Testis (tissue), 3 donors: ENCODE data around the gene CXADR. TPM values are rescaled to one million over a fixed set of nuclear protein-coding genes. Genes with fewer than 3 reads are reported as not detected.

Experiments
- DNase-seq: peaks from one replicate; pipeline ENCODE4 v3.0.0-alpha.2; 2019
- H3K27ac ChIP-seq, 2 donors: fragments of 200-600 bp; sonication (generic); one replicate each; pipeline ENCODE4 v1.5.1; 2019
- H3K27me3 ChIP-seq: fragments of 200-600 bp; sonication (generic); one replicate; pipeline ENCODE4 v1.5.1; 2019
- H3K36me3 ChIP-seq: fragments of 200-600 bp; sonication (generic); one replicate; pipeline ENCODE4 v1.5.1; 2017; ENCODE audit warnings: low read depth; ENCODE audit errors: missing control alignments
- H3K4me1 ChIP-seq: fragments of 200-600 bp; sonication (generic); one replicate; pipeline ENCODE4 v1.5.1; 2019
- H3K4me3 ChIP-seq, 2 donors: fragments of 200-600 bp; sonication (generic); one replicate each; pipeline ENCODE4 v1.5.1; 2017 to 2019
- H3K9me3 ChIP-seq: fragments of 200-600 bp; sonication (generic); one replicate; pipeline ENCODE4 v1.5.1; 2017
- POLR2A ChIP-seq: fragments of 450-650 bp; IDR thresholded peaks from one replicate; pipeline ENCODE4 v1.6.1; 2017; ENCODE audit warnings: antibody characterized with exemption, mild to moderate bottlenecking, moderate library complexity
- WGBS, 2 donors: methylation state at CpG; one replicate each; pipeline ENCODE4 v1.1.5; 2018; 5-methylcytosine and 5-hydroxymethylcytosine counted together
- intact Hi-C: fragments of 100-400 bp; cut with DNase I; formaldehyde crosslinking; loops from one replicate; pipeline ENCODE4 v1.15.1; 2023; ENCODE audit warnings: low total_unique reads
- polyA plus RNA-seq: library from polyadenylated mRNA; stranded (reverse); fragments of 350-450 nt; fragmentation: Illumina TruSeq; extraction: RNeasy Lipid Tissue Mini Kit (QIAGEN cat#74804); gene quantifications from one replicate; pipeline ENCODE4 v1.2.3, GENCODE V29; 2014; ENCODE audit warnings: low read depth, low replicate concordance; ENCODE audit not compliant: insufficient read depth
- total RNA-seq, 2 donors: library from RNA; depleted of rRNA; stranded (reverse); fragments of >200 nt; gene quantifications; one replicate each; pipeline ENCODE4 v1.2.3, GENCODE V29; 2016
- TF ChIP-seq, protein P1 (sequence below), 3 experiments: fragments of 450-650 bp in 2 of 3; fragments of 200-600 bp in 1 of 3; sonication (generic) in 1 of 3; IDR thresholded peaks; one replicate each; pipeline ENCODE4 v1.5.1; 2016 to 2019; ENCODE audit warnings: antibody characterized with exemption in 3 of 3, mild to moderate bottlenecking in 2 of 3, moderate library complexity in 1 of 3

CXADR gene
- total and polyA plus RNA-seq, 3 donors from 2014 or later = 17.6 to 87.0 (median 65.4) TPM

DNA sequence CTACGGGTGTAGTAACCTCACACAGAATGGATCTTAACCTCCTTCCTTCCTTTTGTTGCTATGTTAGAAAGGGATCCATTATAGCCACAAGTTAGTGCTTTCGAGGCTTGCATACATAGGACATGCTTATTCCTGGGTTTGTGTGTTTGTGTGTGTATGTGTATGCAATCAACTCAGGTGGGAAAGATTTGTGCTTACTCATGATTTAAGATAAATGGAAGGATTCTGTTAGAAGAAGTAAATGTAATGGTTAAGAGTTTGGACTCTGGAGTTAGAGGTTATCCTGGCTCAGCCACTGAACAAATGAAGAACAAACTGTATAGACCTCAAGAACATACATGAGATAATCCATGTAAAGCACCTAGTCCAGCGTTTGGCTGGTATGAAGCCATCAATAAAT is 71.1 kb downstream of the CXADR start:
- TF ChIP-seq, protein P1, sequence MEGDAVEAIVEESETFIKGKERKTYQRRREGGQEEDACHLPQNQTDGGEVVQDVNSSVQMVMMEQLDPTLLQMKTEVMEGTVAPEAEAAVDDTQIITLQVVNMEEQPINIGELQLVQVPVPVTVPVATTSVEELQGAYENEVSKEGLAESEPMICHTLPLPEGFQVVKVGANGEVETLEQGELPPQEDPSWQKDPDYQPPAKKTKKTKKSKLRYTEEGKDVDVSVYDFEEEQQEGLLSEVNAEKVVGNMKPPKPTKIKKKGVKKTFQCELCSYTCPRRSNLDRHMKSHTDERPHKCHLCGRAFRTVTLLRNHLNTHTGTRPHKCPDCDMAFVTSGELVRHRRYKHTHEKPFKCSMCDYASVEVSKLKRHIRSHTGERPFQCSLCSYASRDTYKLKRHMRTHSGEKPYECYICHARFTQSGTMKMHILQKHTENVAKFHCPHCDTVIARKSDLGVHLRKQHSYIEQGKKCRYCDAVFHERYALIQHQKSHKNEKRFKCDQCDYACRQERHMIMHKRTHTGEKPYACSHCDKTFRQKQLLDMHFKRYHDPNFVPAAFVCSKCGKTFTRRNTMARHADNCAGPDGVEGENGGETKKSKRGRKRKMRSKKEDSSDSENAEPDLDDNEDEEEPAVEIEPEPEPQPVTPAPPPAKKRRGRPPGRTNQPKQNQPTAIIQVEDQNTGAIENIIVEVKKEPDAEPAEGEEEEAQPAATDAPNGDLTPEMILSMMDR (IDR thresholded peaks at IDR 0.05) = no peak
- TF ChIP-seq POLR2A = no peak
- Histone ChIP-seq H3K4me3 (no peak overlapping the region), H3K9me3 (no peaks in the 10 kb centered on the region), H3K36me3 (no peaks in the 10 kb centered on the region), H3K27ac (no peak overlapping the region), H3K4me1 (peaks cover 6% of the 10 kb centered on the region), H3K27me3 (no peaks in the 10 kb centered on the region)
- intact Hi-C loops = loop anchor here (10.0 kb wide), 1 partner anchor 199 kb away; no protein-coding TSS in a partner anchor
- no peak for DNase-seq
- 85 to 86% methylated on average over 3 of the region's 3 CpGs for WGBS, 2 donors

DNA sequence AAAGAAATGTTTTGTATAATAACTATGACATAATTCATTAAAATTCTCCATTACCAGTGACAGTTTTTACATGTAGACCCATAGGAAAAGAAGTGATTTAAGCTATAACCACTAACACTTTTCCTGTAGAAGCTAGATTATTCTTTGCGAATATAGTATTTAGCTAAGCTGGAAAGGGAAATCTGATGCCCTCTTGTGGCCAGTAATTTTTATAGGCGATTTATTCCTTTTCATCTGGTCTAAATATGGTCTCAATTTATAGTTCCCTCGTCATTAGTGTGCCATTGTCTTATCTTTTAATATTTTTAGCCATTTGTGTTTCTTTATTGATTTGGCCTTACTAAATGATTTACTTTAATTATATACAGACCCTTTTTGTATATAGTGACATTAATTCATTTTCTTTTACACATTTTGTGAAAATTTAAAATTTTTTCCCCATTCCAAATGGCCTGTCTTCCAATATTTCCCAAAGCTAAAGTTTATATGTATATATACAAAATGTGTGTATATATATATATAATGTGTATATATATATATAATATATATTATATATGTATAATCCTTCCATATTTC is 73.1 kb downstream of the CXADR start:
- TF ChIP-seq POLR2A = no peak
- TF ChIP-seq, protein P1 (IDR thresholded peaks at IDR 0.05) = peak; percentile 53 to 60 (median 57)
- intact Hi-C loops = loop anchor here (10.0 kb wide), 1 partner anchor 201 kb away; no protein-coding TSS in a partner anchor
- Histone ChIP-seq H3K4me3 (no peak overlapping the region), H3K27ac (no peak overlapping the region), H3K4me1 (peaks cover 6% of the 10 kb centered on the region), H3K27me3 (no peaks in the 10 kb centered on the region), H3K36me3 (no peaks in the 10 kb centered on the region), H3K9me3 (no peaks in the 10 kb centered on the region)
- 19 to 32% methylated on average over 3 of the region's 3 CpGs for WGBS, 2 donors
- DNase-seq = no peak

DNA sequence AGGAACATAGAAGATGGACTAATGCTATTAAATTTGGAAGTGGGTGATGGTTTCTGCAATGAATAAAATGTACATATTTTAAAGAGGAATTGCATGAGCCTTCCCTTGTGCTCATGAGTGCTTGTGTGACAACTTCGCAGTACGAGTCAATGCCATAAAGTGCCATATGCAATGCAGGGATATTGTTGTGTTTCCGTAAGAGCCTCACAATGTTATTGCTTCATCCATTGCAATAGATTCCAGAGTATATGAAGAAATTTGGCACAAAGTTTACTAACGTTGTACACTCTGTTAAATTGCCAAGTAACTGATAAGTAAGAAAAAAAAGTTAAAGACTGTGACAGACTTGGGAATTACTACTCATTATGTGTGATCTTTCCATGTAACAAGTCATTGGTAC is 77.6 kb downstream of the CXADR start:
- intact Hi-C loops = no loop called here
- WGBS, 2 donors = 76 to 88% methylated on average over 4 of the region's 4 CpGs
- Histone ChIP-seq H3K4me3 (no peak overlapping the region), H3K4me1 (no peaks in the 10 kb centered on the region), H3K27ac (no peak overlapping the region), H3K27me3 (no peaks in the 10 kb centered on the region), H3K36me3 (no peaks in the 10 kb centered on the region), H3K9me3 (no peaks in the 10 kb centered on the region)
- no peak for TF ChIP-seq POLR2A
- TF ChIP-seq, protein P1 (IDR thresholded peaks at IDR 0.05) = no peak
- DNase-seq = no peak

DNA sequence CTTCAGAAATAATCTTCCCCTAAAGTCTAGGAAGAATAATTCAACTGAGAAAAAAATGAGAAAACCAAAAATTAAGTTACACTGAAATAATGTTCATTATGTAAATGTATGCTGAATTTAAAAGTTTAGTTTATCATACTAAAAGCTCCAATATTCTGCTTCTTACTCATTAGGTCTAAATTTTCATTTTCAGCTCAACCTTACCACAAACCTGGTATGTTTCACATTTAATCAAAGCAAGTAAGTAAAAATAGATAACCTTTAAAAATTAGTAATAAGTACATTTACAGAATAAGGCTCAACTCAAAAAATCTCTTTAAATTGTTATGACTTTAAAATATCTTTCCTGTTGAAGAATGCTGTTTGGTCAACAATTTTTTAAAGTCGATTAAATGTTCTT is 84.8 kb downstream of the CXADR start:
- no peaks in the 10 kb centered on the region for H3K9me3 ChIP-seq
- WGBS, 2 donors = 70 to 77% methylated on average over 1 of the region's 1 CpG
- no peak overlapping the region for H3K4me3 ChIP-seq
- no peaks in the 10 kb centered on the region for H3K36me3 ChIP-seq
- no peak overlapping the region for H3K27ac ChIP-seq
- no peaks in the 10 kb centered on the region for H3K4me1 ChIP-seq
- TF ChIP-seq, protein P1 (IDR thresholded peaks at IDR 0.05) = no peak
- no peak for TF ChIP-seq POLR2A
- intact Hi-C loops = no loop called here
- no peak for DNase-seq
- no peaks in the 10 kb centered on the region for H3K27me3 ChIP-seq

DNA sequence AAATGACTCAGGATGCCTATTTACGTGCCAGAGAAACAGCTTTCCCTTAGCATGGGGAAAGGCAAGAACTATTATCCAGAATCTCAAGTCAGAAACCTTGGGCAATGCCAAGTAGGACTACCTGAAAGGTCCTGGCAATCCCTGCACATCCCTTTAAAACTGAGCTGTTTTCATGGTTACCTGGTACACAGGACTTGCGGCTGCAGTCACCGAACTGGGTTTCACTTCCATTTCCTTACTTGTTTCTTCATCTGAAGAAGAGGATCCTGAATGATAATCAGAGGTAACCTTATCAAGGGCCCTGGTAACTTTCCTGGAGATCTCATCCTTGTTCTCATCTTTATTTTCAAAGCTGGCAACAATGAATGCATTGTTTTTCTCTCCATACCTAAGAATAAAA is 85.6 kb downstream of the CXADR start:
- 87 to 95% methylated on average over 3 of the region's 3 CpGs for WGBS, 2 donors
- Histone ChIP-seq H3K9me3 (no peaks in the 10 kb centered on the region), H3K4me1 (no peaks in the 10 kb centered on the region), H3K4me3 (no peak overlapping the region), H3K27ac (no peak overlapping the region), H3K27me3 (no peaks in the 10 kb centered on the region), H3K36me3 (no peaks in the 10 kb centered on the region)
- no peak for DNase-seq
- intact Hi-C loops = no loop called here
- TF ChIP-seq POLR2A = no peak
- TF ChIP-seq, protein P1 (IDR thresholded peaks at IDR 0.05) = no peak
